ENCODE data around the gene HSDL2.

Gene HSDL2
- long read RNA-seq, donor 1, transcript HSDL2-202 (11 exons, 3,350 nt): major isoform, 14 of 27 reads
- long read RNA-seq, donor 1, partial matches to known transcripts: 11 of 27 reads
- long read RNA-seq, donor 1, other reads (novel, unspliced or antisense): 0 of 27 reads
- long read RNA-seq, donor 2, transcript HSDL2-202 (11 exons, 3,350 nt): major isoform, 13 of 23 reads
- long read RNA-seq, donor 2, partial matches to known transcripts: 10 of 23 reads
- long read RNA-seq, donor 2, other reads (novel, unspliced or antisense): 0 of 23 reads
- long read RNA-seq, donor 3, transcript HSDL2-202 (11 exons, 3,350 nt): major isoform, 12 of 13 reads
- long read RNA-seq, donor 3, partial matches to known transcripts: 0 of 13 reads
- long read RNA-seq, donor 3, other reads (novel, unspliced or antisense): 0 of 13 reads
- long read RNA-seq, donor 4, transcript HSDL2-202 (11 exons, 3,350 nt): major isoform, 18 of 31 reads
- long read RNA-seq, donor 4, partial matches to known transcripts: 13 of 31 reads
- long read RNA-seq, donor 4, other reads (novel, unspliced or antisense): 0 of 31 reads
- long read RNA-seq, donor 5, transcript HSDL2-202 (11 exons, 3,350 nt): major isoform, 11 of 25 reads
- long read RNA-seq, donor 5, partial matches to known transcripts: 13 of 25 reads
- long read RNA-seq, donor 5, other reads (novel, unspliced or antisense): 0 of 25 reads
- long read RNA-seq, donor 6, transcript HSDL2-202 (11 exons, 3,350 nt): major isoform, 19 of 24 reads
- long read RNA-seq, donor 6, partial matches to known transcripts: 5 of 24 reads
- long read RNA-seq, donor 6, other reads (novel, unspliced or antisense): 0 of 24 reads
- long read RNA-seq, donor 7, transcript HSDL2-202 (11 exons, 3,350 nt): major isoform, 30 of 62 reads
- long read RNA-seq, donor 7, partial matches to known transcripts: 31 of 62 reads
- long read RNA-seq, donor 7, other reads (novel, unspliced or antisense): 0 of 62 reads
- long read RNA-seq, donor 8, transcript HSDL2-202 (11 exons, 3,350 nt): major isoform, 17 of 40 reads
- long read RNA-seq, donor 8, partial matches to known transcripts: 23 of 40 reads
- long read RNA-seq, donor 8, other reads (novel, unspliced or antisense): 0 of 40 reads

DNA sequence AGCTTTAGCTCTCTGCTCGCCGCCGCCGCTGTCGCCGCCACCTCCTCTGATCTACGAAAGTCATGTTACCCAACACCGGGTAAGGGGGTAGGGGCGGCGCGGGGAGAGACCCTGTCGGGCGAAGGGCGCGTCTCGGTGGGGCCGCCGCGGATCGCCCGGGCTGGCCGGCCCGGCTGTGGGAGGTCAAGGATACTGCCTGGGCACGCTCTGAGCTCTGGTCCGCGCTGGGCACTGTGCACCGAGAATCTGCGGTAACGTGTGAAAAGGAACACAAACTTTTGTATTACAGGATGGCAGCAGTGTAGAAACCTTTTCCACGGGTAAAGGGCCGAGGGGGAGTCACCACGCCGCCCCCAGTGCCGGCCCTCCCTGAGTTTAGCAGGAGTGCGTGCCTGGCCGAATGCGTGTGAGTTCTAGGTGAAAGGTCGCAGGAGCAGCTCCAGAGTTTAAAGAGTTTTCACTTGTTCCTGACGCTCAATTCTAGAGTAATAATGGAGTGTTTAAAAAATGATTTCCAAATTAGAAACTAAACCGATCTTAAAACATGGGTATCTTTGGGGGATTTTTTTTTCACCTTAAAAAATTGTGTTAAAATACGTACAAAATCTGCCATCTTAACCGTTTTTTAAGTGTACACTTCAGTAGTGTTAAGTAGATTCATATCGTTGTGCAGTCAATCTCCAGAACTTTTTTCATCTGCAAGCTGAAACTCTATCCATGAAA lies at the start of gene HSDL2:
Gene HSDL2 (plus strand): TSS at position 7 of the 723 bp plus-strand sequence. CDS start 56 bp downstream, at position 63.
- DNase-seq: peak; percentile 96

DNA sequence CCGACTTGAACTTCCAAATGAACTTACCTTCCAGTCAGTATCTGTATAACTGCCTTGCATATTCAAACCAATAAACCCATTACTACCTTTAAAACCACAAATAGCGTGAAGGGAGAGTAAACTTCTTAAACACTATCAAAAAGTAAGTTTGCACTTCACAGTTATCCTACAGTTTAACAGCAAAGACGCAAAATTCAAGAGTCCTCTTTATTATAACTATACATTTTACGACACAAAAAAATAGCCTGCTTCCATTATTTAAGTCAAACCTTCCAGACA lies 48.3 kb upstream of the HSDL2 start:
- no peak for DNase-seq

DNA sequence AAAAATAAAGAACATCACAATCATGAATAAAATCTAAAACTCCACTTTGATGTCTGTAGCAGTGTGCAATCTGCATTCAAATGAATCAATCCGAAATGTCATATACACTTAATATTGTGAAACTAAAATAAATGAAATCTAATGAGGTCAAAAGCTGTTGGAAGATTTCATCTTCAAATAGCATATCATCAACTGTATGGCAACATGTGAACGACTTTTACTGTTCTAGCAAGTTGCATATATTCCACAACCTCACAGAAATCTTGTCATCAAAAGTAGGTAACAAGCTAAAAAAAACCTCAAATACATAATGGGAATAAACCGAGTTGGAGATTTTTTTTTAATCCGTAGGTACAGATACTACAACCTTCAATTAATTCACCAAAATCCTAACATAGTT lies 47.7 kb upstream of the HSDL2 start:
- DNase-seq: no peak

DNA sequence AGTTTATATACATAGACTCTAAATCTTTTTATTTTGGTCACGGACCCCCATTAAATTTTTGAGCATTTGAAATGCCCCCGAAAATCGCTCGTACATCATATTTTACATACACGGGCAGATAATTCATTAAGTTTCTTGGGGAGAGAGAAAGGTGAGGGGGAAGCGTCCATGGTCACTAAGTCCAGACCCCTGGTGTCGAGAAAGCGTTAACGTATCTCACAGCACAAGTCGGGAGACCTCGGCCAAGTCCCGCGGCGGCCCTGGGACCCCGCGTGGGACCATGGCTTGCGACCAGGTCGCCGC lies 47.3 kb upstream of the HSDL2 start:
- DNase-seq: no peak

DNA sequence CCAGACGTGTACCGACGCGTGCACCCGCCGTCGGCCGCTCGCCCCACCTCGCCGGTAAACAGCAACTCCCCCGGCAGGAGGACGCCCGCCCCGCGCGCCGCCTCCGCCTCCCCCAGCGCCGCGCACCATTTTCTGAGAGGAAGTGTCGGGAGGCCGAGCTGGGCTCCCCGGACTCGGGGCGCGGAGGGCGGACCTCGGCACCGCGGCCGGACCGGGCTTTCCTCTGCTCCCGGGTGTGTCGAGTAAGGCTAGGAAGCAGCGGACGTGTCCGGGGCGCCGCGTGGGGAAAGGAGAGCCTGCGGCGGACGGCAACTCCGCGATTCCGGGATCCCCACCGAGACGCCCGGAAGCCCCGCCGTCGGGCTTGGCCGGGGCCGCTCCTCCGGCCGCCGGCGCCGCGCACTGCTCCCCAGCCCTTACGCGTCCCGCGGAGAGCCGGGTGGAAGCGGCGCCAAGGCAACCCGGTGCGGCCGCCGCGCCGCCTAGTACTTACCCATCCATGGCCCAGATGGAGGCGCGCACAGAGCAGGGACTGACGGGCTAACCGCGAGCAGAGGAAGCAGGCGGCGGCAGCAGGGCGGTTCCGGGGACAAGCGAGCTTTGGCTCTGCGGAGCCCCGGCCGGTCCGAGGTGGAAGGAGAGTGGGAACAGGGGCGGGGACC lies 46.8 kb upstream of the HSDL2 start, which contains the start of gene PTBP3:
Gene PTBP3 (minus strand): TSS at position 643 of the 662 bp plus-strand sequence. CDS start 35,754 bp downstream, outside the sequence.
- peak; percentile 97 for DNase-seq

DNA sequence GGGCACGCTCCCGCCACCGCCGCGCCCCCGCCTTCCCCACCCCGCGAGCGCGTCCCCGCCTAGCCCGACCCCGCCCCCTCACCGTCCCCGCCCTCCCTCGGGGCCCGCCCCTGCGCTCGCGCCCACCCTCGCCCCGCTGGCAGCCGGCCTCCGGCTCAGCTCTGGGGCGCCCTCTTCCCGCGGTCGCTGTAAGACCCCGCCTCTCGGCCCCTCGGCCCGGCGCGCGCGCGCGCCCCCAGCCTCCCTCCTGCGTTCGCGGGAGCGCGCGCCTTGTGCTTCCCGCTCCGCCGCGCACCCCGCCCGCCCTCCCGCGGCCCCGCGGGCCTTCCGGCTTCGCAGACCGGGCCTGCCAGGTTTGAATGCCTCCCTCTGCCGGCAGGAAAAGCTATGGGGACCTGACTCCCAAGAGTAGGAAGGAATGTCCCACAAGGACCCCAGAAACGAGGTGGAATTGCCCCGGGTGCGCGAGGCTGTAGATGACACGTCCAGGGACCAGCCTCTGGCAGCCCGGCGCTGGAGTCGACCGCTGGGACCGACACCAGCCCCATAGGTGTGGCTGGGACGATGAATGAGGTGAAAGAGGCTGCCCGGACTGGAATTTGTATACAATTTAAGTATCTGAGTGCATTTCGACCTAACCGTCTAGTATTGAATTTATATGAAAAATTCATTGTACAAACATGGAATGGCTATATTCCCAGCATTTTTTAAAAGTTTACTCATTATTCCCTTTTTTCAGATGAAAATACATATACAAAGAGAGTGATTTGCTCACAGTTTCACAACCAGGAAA lies 46.1 kb upstream of the HSDL2 start:
- DNase-seq: peak; percentile 94

DNA sequence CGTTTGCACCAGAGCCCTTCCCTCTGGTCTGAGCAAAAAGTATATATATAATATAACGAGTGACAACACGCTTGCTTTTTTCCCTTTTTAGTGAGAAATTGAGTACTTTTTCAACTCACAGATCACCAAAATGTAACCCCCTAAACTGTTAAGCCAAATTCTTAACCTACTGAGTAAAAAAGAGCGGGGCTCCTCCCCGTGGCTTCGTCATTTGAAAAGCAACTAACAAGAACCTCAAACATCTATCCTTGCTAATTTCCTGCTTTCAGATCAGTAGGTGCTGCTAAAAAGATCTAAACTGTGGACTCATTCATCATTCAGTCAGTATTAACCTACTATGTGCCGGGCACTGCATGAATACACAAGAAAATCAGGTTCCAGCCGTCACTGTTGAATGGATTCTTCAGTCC lies 45.5 kb upstream of the HSDL2 start:
- DNase-seq: peak; percentile 49

DNA sequence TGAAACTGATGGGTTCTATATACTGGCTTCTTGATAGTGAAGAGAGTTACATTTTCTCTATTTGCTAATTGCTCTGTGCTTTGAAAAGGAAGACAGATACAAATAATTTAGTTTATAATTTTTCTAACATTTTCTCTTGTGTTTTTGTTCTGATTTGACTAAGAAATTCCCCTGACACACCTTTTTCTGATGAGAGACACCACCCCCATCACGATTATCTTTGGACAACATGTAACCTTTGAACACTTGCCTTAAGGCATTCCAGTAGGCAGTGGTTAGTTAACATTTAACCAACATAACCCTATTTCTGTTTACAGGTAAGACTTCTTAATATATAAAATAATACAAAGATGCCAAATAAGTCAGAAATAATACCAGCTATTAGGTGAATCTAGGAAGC lies 42.4 kb upstream of the HSDL2 start:
- no peak for DNase-seq

DNA sequence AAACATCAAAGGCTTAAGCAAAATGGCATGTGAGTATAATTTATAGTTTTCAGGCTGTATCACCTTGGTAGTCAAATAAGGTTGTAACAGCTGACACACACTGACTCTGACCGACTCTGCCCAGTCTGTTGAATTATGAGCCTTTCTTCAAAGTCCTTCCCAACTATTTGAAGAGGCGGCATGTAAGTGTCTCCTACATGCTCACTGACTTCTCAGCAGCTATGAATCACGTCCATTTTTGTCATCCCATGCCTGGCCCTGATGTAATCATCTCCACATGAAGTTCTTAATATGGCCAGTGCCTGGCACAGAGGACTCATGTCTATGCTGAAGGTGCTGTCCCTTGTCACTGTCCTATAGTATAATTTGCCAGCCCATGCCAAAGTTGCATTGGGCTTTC lies 41.3 kb upstream of the HSDL2 start:
- no peak for DNase-seq

DNA sequence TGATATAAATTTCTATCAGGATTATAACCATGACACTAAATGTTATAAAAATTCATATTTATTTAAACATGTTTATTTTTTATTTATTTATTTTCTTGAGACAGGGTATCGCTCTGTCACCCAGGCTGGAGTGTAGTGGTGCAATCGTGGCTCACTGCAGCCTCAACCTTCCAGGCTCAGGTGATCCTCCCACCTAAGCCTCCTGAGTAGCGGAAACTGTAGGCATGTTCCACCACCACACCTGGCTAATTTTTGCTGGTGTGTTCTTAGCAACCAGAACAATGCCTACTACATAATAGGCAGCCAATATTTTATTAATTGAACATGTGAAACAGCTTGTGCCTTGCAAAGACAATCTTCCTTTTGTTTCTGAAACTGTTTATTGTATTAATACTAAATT lies 40.0 kb upstream of the HSDL2 start:
- DNase-seq: no peak

DNA sequence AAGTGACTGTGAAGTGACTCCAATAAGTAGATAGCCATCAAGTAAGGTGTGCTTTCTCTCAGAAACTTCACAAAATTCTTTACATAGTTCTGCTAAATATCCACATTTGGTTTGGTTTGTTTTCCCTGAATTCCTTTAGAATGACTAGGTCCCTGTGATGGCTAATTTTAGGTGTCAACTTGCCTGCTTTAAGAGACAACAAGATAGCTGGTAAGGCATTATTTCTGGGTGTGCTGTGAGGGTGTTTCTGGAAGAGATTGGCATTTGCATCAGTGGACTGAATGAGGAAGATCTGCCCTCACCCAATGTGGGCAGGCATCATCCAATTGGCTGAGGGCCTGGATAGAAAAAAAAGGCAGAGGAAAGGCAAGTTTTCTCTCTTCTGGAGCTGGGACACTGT lies 38.2 kb upstream of the HSDL2 start:
- no peak for DNase-seq

DNA sequence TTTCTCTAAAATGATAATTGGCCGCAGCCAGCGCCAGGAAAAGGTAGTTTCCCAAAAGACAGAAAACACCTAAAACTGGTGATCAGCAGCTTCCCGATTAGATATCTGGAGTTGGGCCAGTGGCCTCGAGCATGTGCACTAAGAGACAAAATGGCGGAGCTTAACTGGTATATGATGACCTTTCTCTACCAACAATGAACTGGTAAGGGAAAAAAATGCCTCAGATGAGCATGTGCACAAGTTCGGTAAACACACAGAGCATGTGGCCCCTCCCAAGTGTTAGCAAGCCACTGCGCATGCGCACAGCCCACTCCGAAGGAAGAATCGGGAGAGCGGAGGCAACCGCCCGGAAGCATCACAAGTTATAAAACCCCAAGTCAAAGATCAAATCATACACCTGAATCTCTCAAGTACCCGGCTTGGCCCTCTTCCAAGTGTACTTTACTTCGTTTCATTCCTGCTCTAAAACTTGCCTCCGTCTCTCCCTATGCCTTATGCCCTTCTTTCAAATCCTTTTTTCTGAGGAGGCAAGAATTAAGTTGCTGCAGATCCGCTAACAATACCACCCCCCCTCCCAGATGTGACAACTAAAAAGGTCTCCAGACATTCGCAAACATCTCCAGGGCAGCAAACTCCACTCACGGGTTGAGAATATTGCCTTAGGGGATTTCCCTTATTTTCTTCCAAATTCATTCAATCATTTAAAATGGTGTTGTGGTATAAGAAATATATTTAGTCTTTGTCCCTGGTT lies 31.5 kb upstream of the HSDL2 start:
- peak; percentile 71 for DNase-seq

DNA sequence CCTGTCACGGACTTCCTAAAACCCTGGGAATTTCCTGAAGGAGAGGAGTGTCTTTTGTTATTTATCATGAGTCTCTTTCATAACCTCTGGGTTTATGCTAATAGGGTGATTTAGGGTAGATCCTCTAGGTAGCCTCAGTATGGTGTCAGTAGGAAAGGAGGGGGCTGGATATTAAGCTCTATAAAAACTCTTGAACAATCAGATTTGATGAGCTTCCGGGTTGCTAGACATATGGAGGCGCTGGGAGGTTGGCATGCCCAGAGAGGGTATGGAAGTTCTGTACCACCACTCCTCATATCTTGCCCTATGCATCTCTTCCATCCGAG lies 30.9 kb upstream of the HSDL2 start:
- DNase-seq: no peak

DNA sequence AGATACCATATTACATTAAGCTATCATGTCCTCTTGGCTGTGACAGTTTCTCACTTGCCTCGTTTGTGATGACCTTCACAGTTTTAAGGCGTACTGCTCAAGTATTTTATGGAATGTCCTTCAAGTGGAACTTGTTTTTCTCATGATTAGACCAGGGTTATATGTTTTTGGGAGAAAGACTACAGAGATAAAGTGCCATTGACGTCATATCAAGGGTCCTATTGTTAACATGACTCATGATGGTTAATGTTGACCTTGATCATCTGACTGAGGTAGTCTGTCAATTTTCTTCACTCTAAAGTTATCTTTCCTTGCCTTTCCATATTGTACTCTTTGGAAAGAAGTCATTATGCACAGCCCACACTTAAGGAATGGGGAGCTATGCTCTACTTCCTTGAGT lies 28.7 kb upstream of the HSDL2 start:
- no peak for DNase-seq

DNA sequence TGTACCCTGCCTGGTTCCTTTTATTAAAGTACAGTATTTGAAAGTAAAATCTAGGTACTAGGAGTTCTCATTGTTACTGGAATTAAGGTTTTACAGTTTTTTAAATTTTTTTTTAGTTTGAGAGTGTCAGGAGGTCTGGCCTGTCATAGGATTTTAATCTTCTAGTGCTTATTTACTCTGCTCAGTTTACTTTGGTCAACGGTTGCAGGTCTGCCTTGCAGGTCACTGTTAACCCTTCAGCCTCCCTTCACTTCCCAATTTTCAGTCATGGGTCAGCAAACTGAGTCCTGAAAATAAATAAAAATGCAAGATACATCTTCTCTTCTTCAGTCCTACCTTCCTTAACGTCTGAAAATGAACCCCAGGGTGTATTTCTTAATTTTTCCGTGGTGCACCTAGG lies 27.7 kb upstream of the HSDL2 start:
- no peak for DNase-seq

DNA sequence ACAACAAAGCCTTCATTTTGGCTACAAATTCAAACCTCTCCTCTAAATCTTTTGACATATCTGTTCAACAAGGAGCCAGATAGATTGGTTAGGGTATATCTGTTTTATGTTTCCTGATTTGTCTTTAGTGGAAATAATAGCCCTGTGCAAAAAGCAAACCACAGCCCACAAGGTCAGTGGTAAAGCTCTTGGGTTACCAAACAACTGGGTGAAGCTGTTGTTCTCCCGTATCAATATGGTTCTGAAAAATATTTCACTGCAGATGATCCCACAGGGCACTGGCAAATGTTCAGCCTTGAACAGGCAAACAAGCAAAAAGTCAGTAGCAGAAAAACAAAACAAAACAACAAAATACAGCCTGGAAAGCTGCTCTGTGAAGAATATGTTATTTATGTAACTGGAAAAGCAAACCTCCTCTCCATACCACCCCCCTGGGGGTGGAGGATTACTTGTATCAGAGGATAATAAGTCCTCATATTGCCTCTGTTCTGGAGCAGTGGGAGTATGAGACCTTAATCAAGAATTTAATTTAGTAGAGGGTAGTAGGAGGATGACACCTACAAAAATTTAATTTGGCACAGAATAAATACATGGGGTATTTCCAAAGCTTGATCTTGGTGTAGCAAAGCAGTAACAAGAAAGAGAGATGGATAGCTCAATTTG lies 25.7 kb upstream of the HSDL2 start:
- DNase-seq: peak; percentile 10

DNA sequence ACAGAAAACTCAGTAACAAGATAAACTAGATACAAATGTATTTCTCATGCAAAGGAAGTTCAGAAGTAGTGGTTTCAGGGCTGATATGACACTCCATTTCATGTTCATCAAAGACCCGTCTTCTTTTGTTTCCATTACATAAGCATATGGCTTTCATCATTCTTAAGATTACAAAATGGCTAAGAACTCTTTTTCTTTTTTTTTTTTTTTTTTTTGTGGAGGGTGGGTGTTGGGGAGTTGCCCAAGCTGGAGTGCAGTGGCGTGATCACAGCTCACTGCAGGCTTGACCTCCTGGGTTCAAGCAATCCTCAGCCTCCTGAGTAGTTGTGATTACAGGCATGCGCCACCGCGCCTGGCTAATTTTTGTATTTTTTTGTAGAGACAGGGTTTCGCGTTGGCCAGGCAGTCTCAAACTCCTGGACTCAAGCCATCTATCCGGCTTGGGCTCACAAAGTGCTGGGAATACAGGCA lies 24.4 kb upstream of the HSDL2 start:
- DNase-seq: peak; percentile 11

DNA sequence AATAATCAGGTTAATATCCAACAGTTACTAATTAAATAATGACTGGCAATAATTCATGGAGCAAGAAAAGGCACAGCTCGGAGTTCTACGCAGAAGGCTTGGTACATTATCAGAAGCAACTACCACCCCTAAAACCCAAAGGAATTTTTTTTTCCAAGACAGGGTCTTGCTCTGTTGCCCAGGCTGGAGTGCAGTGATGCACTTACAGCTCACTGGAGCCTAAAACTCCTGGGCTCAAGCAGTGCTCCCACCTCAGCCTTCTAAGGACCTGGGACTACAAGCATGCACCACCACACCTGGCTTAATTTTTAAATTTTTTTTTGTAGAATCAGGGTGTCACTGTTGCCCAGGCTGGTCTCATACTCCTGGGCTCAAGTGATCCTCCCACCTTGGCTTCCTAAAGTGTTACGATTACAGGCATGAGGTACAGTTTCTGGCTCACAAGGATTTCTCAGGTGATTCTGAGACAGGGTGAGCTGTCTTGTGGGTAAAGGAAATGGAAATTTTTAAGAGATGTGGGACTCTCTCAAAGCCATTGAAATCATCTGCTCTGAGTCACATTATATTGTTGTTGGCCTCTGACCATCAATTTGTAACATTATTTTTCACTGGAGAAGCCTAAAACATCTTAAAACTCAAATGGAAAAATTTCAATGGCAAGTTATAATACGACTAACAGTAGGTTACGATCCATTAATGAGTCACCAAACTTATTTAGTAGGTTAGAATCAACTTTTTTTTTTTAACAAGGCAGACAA lies 19.7 kb upstream of the HSDL2 start:
- no peak for DNase-seq

DNA sequence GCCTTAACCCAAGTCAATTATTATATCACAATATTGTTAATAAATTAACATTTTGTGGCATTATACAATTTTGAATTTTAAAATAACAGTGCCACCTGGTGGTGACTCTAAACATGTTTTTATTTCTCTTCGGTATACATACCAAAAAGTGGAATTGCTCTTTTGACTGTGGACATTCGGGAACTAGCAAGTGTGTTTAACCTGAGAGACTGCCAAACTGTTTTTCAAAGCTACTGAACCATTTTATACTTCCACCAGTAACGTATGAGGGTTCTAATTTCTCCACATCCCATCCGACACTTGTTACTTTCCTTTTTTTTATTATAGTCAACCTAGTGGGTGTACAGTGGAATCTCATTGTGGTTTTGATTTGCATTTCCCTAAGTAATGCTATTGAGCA lies 18.3 kb upstream of the HSDL2 start:
- DNase-seq: peak; percentile 26
